Endothelial cell of umbilical vein (primary cell): Measurements from ENCODE around the gene HOXB5. TPM values are rescaled to one million over a fixed set of nuclear protein-coding genes. Genes with fewer than 3 reads are reported as not detected.

Experiments used
- BruUV-seq: library from RNA; stranded (reverse); fragments of 400-500 nt; replicated peaks from 2 replicates; lab custom pipeline; 2021; lab: Mats Ljungman, UMichigan
- CTCF ChIA-PET: fragments of 300-600, 350-600 bp; sonication (Branson Sonifier 250); formaldehyde crosslinking; loops from one replicate; lab custom pipeline; 2021; ENCODE audit warnings: antibody characterized with exemption, inconsistent platforms; lab: Charles Lee
- POLR2A ChIA-PET: fragments of 300-600, 350-600 bp; sonication (Branson Sonifier 250); formaldehyde crosslinking; loops from one replicate; lab custom pipeline; 2021; ENCODE audit warnings: antibody characterized with exemption, inconsistent platforms; lab: Charles Lee
- DNase-seq: peaks from one replicate; pipeline ENCODE4 v3.0.0-alpha.2; 2011; ENCODE audit warnings: low read depth, low spot score
- FAIRE-seq: peaks from 2 replicates; lab custom pipeline; 2011; peaks lifted over from hg19 to GRCh38; lab: Jason Lieb, UNC
- H2AFZ ChIP-seq: 2 replicates; pipeline ENCODE4 v1.6.0; 2012; ENCODE audit warnings: low read depth, low read length, control low read depth, inconsistent platforms
- H3K27ac ChIP-seq: 2 replicates; pipeline ENCODE4 v1.5.1; 2011; ENCODE audit warnings: low read depth, mild to moderate bottlenecking, control low read depth, low read length, moderate library complexity; ENCODE audit not compliant: insufficient read depth
- H3K27me3 ChIP-seq, 2 experiments: 2 replicates each; pipeline versions ENCODE4 v1.6.0 to v1.6.1; 2011; ENCODE audit warnings: low read length in 2 of 2, mixed read lengths in 1 of 2; ENCODE audit not compliant: control insufficient read depth in 2 of 2, insufficient read depth in 2 of 2
- H3K36me3 ChIP-seq, 2 experiments: 2 replicates in 1 of 2; 3 replicates in 1 of 2; pipeline ENCODE4 v1.5.1; 2011; ENCODE audit warnings: low read length in 2 of 2, mild to moderate bottlenecking in 1 of 2, moderate library complexity in 1 of 2; ENCODE audit not compliant: control insufficient read depth in 2 of 2, insufficient read depth in 2 of 2; ENCODE audit errors: extremely low read depth in 1 of 2
- H3K4me1 ChIP-seq: 3 replicates; pipeline ENCODE4 v1.5.1; 2011; ENCODE audit warnings: mild to moderate bottlenecking, low read length; ENCODE audit not compliant: control insufficient read depth, insufficient read depth; ENCODE audit errors: extremely low read depth
- H3K4me2 ChIP-seq: 2 replicates; pipeline ENCODE4 v1.6.1; 2011; ENCODE audit warnings: low read length, control low read depth, mixed read lengths; ENCODE audit not compliant: insufficient read depth
- H3K4me3 ChIP-seq, 3 experiments: fragments of 200-600 bp in 1 of 3; sonication (generic), shearing (Covaris generic) in 1 of 3; replicated peaks in 1 of 3; 2 replicates each; pipeline ENCODE4 v1.5.1; 2011 to 2016; ENCODE audit warnings: control low read depth in 3 of 3, low read length in 3 of 3, mild to moderate bottlenecking in 2 of 3, inconsistent platforms in 1 of 3, low read depth in 1 of 3, moderate library complexity in 1 of 3; ENCODE audit not compliant: insufficient read depth in 1 of 3
- H3K79me2 ChIP-seq: 2 replicates; pipeline ENCODE4 v1.6.0; 2012; ENCODE audit warnings: low read length, inconsistent platforms; ENCODE audit not compliant: control insufficient read depth, insufficient read depth
- H3K9ac ChIP-seq: replicated peaks from 2 replicates; pipeline ENCODE3; 2011; ENCODE audit warnings: low read length, control low read depth; ENCODE audit not compliant: insufficient read depth; ENCODE audit errors: extremely low read depth
- H3K9me1 ChIP-seq: replicated peaks from 3 replicates; pipeline ENCODE4 v1.6.0; 2011; ENCODE audit warnings: mild to moderate bottlenecking, low read length; ENCODE audit not compliant: control insufficient read depth, insufficient read depth; ENCODE audit errors: extremely low read depth
- H3K9me3 ChIP-seq: replicated peaks from 2 replicates; pipeline ENCODE4 v1.5.1; 2012; ENCODE audit warnings: low read length, inconsistent platforms; ENCODE audit not compliant: control insufficient read depth, insufficient read depth
- H4K20me1 ChIP-seq: replicated peaks from 2 replicates; pipeline ENCODE3; 2011; ENCODE audit warnings: mild to moderate bottlenecking, low read length; ENCODE audit not compliant: control insufficient read depth, insufficient read depth; ENCODE audit errors: extremely low read depth
- EZH2 ChIP-seq: IDR thresholded peaks from 2 replicates; pipeline ENCODE4 v1.6.1; 2012; ENCODE audit warnings: borderline replicate concordance, low read depth, mild to moderate bottlenecking, moderate library complexity, low read length, inconsistent platforms; ENCODE audit not compliant: severe bottlenecking
- FOS ChIP-seq: IDR thresholded peaks from 2 replicates; pipeline ENCODE4 v1.6.1; 2011; ENCODE audit warnings: mild to moderate bottlenecking, low read length, moderate library complexity, borderline replicate concordance; ENCODE audit not compliant: insufficient read depth
- POLR2A ChIP-seq: IDR thresholded peaks from 2 replicates; pipeline ENCODE4 v1.6.1; 2012; ENCODE audit warnings: low read depth, mild to moderate bottlenecking, control low read depth, low read length
- dilution Hi-C: fragments of 300-500 bp; cut with MboI; formaldehyde crosslinking; loops from one replicate; pipeline ENCODE4 v1.15.0; 2019; ENCODE audit warnings: low sequenced_read_pairs; ENCODE audit not compliant: extremely low pct_ligation_motif_present
- intact Hi-C: fragments of 100-400 bp; cut with micrococcal nuclease; formaldehyde crosslinking; loops from one replicate; pipeline ENCODE4 v1.10.0; 2022
- polyA plus RNA-seq, 4 experiments: library from polyadenylated mRNA; depleted of rRNA in 3 of 4; stranded (reverse) in 3 of 4; unstranded in 1 of 4; fragments of >200 nt; gene quantifications; 2 replicates each; pipeline versions ENCODE4 v1.2.1 to v1.2.3, GENCODE V29; 2011 to 2012; ENCODE audit warnings: missing spikeins in 1 of 4
- total RNA-seq: library from RNA; stranded (reverse); gene quantifications from 2 replicates; pipeline ENCODE4 v1.2.3, GENCODE V29; 2021
- TF ChIP-seq, protein P1 (sequence below): IDR thresholded peaks from 2 replicates; pipeline ENCODE4 v1.6.1; 2011; ENCODE audit not compliant: insufficient read depth, insufficient read length

The HOXB5 gene
- total and polyA plus RNA-seq, 2 donors (not counting 3 experiments of a cell fraction or from before 2014, with no cell fraction given): 2.0 to 8.5 TPM

DNA sequence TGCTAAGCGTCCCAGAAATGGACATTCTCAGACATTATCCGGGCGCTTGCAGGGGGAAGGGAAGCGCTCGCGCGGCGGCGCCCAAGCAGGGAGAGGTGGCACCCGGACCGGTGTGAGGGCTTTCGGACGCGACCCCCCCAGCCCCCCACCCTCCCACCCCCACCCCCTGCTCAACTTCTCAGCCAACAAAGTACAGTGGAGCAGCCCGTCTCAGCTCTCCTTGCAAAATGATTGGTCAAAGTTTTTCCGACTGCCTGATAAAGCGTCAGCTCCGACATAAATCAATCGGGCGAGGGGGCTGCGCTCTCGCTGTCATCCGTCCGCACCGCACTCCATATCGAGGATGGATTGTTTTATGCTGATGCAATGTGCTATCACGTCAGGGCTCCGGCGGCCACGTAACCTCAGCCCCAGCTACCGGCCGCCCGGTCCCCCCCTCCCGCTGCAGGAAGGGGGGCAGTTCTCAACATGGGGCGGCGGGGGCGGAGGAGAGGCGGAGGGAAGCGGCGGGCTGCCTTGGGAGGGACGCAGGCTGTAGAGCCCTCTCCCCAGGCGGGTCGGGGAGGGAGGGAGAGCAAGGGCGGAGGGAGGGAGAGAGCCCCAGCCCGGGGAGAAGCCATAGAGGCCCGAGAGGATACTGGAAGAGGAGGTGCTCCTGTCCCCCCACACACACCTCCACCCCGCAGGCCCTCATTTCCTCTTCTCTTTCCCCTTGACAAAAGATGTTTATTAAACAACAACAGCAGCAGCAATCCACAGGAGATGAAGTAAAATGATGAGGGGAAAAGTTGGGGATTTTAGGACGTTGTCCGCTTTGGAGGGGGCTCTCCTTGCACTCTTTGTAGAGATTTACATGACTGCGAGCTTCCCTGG lies 32.9 kb upstream of the HOXB5 start, which contains the start of gene HOXB9:
Gene HOXB9, minus strand, starts transcription at position 114 of the 873 bp plus-strand sequence. Its CDS starts 89 bp downstream, at position 25.
- Histone ChIP-seq H3K9me1 (no peaks in the 10 kb centered on the region), H3K9ac (peak within 1 kb of the TSS; percentile 38), H3K27me3 (peaks cover 72 to 96% of the 10 kb centered on the region in 2 experiments), H3K27ac (no peak within 1 kb of the TSS), H2AFZ (peak within 1 kb of the TSS; percentile 86), H3K4me2 (peak within 1 kb of the TSS; percentile 82), H3K36me3 (no peaks in the 10 kb centered on the region), H3K4me1 (peaks cover 13% of the 10 kb centered on the region), H3K79me2 (no peaks in the 10 kb centered on the region), H3K9me3 (no peaks in the 10 kb centered on the region), H4K20me1 (no peaks in the 10 kb centered on the region), H3K4me3 (peak within 1 kb of the TSS; percentile 40 to 66 (median 64))
- dilution Hi-C loops: no loop called here
- ChIA-PET CTCF (interaction anchor here (0.9 to 3.2 kb wide), 7 partner anchors 10 to 547 kb away, joined by 3 to 73 read pairs (median 4); no protein-coding TSS in a partner anchor), POLR2A (no interaction called here)
- intact Hi-C loops: no loop called here
- BruUV-seq: no TSS peak
- peak; percentile 76 for FAIRE-seq
- TF ChIP-seq EZH2 (peak; percentile 33), FOS (no peak)
- peak; percentile 22 for DNase-seq

DNA sequence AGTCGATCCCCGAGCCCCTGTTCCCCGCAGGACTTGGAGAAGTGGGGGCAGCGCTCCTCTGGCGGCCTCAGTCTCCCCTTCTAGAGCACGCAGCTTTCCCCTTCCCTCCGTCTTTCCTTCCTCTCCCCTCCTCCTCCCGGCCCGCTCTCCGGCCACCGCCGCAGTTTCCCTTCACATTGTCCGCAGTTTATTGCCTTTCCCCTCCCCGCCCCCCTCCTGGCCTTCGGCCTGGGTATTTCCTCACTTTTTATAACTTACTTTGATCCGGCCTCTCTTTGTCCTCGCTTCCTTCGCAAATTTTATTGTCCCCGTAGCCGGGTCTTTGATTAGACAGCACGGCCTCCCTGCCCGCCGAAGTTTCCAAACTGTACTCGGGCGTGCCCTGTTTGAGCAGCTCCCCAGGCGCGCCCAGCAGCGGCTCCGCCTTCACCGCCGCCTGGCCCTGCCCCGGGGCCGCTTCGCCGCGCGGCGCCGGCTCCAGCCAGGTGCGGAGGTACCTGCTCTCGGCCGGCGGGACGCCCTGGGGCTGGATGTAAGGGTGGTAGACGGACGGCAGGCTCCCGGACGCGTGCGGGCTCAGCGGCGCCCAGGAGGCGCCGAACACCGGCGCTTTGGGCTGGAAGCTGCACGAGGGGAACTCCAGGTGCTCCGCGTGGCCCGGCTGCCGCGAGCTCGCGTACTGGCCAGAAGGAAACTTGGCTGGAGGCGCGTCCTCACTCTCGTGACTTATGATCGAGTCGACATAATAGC lies 32.1 kb upstream of the HOXB5 start:
- TF ChIP-seq, protein P1, sequence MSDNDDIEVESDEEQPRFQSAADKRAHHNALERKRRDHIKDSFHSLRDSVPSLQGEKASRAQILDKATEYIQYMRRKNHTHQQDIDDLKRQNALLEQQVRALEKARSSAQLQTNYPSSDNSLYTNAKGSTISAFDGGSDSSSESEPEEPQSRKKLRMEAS: no peak
- TF ChIP-seq POLR2A (no peak), FOS (peak; percentile 11)
- Histone ChIP-seq H3K9me3 (no peaks in the 10 kb centered on the region), H3K9me1 (no peaks in the 10 kb centered on the region), H3K27ac (no peak overlapping the region), H4K20me1 (no peaks in the 10 kb centered on the region), H3K9ac (peak overlapping the region; percentile 38), H3K4me1 (peaks cover 13% of the 10 kb centered on the region), H3K27me3 (peaks cover 70 to 96% of the 10 kb centered on the region in 2 experiments), H3K4me3 (peak overlapping the region; percentile 40 to 66 (median 64)), H2AFZ (peak overlapping the region; percentile 86), H3K36me3 (no peaks in the 10 kb centered on the region), H3K79me2 (no peaks in the 10 kb centered on the region), H3K4me2 (peak overlapping the region; percentile 82)
- ChIA-PET CTCF (interaction anchor here (0.7 to 3.2 kb wide), 12 partner anchors 10 to 557 kb away, joined by 3 to 73 read pairs (median 3); no protein-coding TSS in a partner anchor), POLR2A (interaction anchor here (0.6 kb wide), 1 partner anchor 16 kb away, joined by 3 read pairs; no protein-coding TSS in a partner anchor)
- intact Hi-C loops: loop anchor here (1.0 kb wide), 1 partner anchor 11 kb away; no protein-coding TSS in a partner anchor
- FAIRE-seq (peak; percentile 75), DNase-seq (peak; percentile 35)
- no TSS peak for BruUV-seq
- dilution Hi-C loops: no loop called here
